IPS-18a (cell line): ENCODE results near the gene ATF7.

Experiments used
- H3K27ac ChIP-seq: one replicate; pipeline ENCODE4 v1.5.1; 2013; ENCODE audit warnings: low read length
- H3K27me3 ChIP-seq: one replicate; pipeline ENCODE4 v1.6.1; 2013; ENCODE audit warnings: mild to moderate bottlenecking, low read length; ENCODE audit not compliant: control insufficient read depth, insufficient read depth
- H3K36me3 ChIP-seq: one replicate; pipeline ENCODE4 v1.6.1; 2013; ENCODE audit warnings: low read depth, low read length; ENCODE audit not compliant: control insufficient read depth
- H3K4me1 ChIP-seq: one replicate; pipeline ENCODE4 v1.6.1; 2013; ENCODE audit warnings: low read depth, low read length; ENCODE audit not compliant: control insufficient read depth
- H3K4me3 ChIP-seq: one replicate; pipeline ENCODE4 v1.5.1; 2013; ENCODE audit warnings: low read length
- H3K9ac ChIP-seq: one replicate; pipeline ENCODE4 v1.6.1; 2013; ENCODE audit warnings: mild to moderate bottlenecking, low read length, moderate library complexity
- H3K9me3 ChIP-seq: one replicate; pipeline ENCODE4 v1.6.1; 2013; ENCODE audit warnings: low read depth, low read length; ENCODE audit not compliant: control insufficient read depth

The ATF7 gene

DNA sequence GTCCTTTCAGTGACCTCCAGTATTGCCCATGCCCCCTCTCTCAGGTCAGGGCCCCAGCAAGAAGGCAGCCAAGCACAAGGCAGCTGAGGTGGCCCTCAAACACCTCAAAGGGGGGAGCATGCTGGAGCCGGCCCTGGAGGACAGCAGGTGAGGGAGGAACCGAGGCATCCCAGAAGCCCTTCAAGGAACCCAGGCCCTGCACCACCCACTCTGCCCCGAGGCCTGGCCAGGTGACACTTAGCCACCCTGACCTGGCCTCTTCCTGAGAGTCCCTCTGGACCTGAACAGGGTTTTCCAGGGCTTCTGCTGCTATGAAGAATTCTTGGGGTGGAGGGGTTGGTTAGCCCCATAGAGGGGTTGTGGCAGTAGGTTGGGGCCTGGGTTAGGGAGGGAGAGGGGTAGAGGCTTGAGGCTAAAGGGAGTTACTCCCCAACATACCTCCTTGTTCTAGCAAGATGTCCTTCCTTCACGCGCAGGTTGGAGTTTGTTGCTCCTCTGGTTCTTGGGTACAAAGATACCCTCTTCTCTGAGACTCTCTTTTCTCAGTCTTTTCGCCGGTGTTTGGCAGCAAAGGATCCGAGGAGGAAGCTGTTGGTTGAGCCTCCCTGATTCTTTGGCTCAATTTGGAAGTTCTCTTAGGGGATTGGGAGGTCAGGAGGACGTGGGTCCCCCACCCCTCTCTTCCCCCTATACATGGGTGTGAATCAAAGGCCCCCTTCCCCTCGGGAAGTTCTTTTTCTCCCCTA, 123.0 kb downstream of the ATF7 start:
- Histone ChIP-seq H3K36me3 (peaks cover 24% of the 10 kb centered on the region), H3K27ac (no peak overlapping the region), H3K4me1 (peaks cover 18% of the 10 kb centered on the region), H3K27me3 (no peaks in the 10 kb centered on the region), H3K4me3 (no peak overlapping the region), H3K9me3 (no peaks in the 10 kb centered on the region), H3K9ac (no peak overlapping the region)

DNA sequence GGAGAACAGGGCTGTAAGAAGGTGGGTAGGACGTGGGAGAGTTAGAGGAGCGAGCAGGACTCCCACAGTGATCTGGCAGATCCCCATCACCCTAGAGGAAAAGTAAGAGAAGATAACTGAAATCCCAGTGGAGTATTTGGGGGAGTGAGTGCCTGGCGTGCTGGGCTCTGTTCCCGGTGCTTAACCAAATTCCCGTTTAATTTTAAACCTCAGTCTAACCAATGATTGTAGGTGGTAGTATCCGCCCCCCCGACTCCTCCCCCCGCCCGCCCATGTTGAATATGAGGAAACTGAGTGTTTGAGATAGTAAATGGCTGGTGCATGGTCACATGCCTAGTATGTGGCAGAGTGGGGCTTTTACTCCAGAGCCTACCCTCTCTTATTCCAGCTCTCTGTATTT, 123.9 kb downstream of the ATF7 start:
- Histone ChIP-seq H3K27ac (no peak overlapping the region), H3K36me3 (peaks cover 24% of the 10 kb centered on the region), H3K9ac (no peak overlapping the region), H3K4me1 (peaks cover 26% of the 10 kb centered on the region), H3K4me3 (peak overlapping the region; percentile 85), H3K9me3 (no peaks in the 10 kb centered on the region), H3K27me3 (no peaks in the 10 kb centered on the region)

DNA sequence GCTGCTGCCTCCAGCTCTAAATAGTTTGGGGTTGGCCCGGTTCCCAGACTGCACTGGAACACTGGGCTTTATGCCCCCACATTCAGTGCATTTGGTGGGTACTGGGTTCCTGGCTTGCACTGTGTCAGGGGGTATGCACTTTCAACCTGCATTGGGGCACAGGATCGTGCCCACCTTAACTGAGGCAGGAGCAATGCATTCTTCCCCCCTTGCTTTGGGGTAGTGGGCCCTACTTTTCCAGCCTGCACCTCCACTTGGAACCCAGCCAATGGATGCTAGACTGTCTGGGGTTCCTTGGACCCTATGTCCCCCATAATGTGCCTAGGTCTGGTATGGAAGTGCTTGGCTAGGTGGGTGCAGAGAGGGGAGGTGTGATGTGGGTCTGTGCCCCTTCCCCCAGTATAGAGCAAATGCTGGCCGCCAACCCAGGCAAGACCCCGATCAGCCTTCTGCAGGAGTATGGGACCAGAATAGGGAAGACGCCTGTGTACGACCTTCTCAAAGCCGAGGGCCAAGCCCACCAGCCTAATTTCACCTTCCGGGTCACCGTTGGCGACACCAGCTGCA, 124.5 kb downstream of the ATF7 start:
- peaks cover 22% of the 10 kb centered on the region for H3K36me3 ChIP-seq
- peak overlapping the region; percentile 86 for H3K9ac ChIP-seq
- H3K27me3 ChIP-seq: no peaks in the 10 kb centered on the region
- H3K27ac ChIP-seq: peak overlapping the region; percentile 91
- H3K4me1 ChIP-seq: peaks cover 29% of the 10 kb centered on the region
- peak overlapping the region; percentile 85 for H3K4me3 ChIP-seq
- no peaks in the 10 kb centered on the region for H3K9me3 ChIP-seq

DNA sequence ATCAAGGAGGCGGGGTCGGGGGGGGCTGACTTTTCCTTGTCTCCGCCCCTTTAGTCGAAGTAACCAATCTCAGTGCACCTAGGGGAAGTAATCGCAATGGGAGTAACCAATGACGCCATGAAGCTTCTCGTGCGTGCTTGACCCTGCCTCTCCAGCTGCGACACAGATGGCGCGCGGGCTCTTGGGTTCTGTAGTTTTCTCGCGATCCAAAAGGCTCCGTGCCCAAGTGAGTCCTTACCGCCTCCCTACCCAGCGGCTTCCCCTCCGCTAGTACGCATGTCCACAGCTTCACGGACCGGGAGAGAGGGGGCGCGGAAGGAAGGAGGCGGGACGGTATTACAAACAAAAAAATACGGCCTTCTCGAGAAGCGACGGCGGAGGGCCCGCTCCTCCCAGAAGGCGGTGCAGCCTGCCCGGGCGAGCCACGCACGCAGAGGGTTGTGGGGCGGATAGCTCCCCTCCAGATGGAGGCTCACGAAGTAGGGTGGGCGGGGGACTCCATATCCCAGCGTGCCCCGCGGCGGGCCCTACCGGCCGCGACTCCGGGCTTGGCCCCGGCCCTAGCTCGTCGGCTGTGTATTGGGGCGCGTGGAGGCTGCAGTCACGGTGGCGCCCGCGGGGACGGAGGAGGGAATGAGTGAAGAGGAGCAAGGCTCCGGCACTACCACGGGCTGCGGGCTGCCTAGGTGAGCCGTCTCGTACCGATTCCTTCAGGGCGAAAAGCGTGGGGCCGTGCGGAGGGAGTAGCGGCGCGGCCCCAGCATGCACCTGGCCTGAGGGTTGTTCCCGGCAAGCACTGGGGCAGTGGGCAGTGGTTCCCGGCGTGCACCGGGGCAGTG, 125.2 kb downstream of the ATF7 start, which contains the start of gene TARBP2:
Gene TARBP2, plus strand, starts transcription at position 508 of the 839 bp plus-strand sequence. Its CDS starts 126 bp downstream, at position 634.
- peaks cover 15% of the 10 kb centered on the region for H3K36me3 ChIP-seq
- no peaks in the 10 kb centered on the region for H3K27me3 ChIP-seq
- peak within 1 kb of the TSS; percentile 91 for H3K27ac ChIP-seq
- peak within 1 kb of the TSS; percentile 86 for H3K9ac ChIP-seq
- peak within 1 kb of the TSS; percentile 85 for H3K4me3 ChIP-seq
- no peaks in the 10 kb centered on the region for H3K9me3 ChIP-seq
- H3K4me1 ChIP-seq: peaks cover 36% of the 10 kb centered on the region

DNA sequence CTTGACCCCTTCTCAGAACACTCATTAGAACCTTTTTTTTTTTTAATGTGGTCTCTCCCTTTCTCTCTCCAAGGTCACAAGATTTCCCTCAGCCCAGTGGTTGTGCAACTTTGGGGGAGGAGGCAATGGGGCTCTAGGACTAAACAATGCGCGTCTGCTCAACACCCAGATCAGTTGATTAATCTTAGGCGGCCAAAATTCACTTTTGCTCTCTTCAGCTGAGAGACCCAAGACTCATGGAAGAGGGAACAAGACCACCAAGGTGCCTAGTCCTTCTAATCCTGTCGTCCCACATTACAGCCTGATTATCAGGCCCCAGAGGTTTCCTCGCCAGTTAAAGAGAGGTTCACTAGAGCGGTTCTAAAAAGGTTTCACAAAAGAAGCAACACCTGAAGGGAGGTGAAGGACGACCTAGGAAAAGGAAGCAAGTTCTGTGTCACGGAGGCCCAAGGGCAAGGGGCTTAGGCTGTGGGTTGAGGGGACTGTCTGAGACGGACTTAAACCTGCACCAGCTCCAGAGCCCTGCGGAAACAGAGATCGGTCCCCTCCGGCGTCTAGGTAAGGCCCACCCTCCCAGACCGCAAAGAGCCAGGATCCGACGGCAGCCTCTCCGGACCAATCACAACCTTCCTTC, 125.9 kb downstream of the ATF7 start:
- Histone ChIP-seq H3K27me3 (no peaks in the 10 kb centered on the region), H3K9me3 (no peaks in the 10 kb centered on the region), H3K9ac (peak overlapping the region; percentile 86), H3K4me1 (peaks cover 40% of the 10 kb centered on the region), H3K4me3 (peak overlapping the region; percentile 85), H3K27ac (peak overlapping the region; percentile 86), H3K36me3 (peaks cover 11% of the 10 kb centered on the region)

DNA sequence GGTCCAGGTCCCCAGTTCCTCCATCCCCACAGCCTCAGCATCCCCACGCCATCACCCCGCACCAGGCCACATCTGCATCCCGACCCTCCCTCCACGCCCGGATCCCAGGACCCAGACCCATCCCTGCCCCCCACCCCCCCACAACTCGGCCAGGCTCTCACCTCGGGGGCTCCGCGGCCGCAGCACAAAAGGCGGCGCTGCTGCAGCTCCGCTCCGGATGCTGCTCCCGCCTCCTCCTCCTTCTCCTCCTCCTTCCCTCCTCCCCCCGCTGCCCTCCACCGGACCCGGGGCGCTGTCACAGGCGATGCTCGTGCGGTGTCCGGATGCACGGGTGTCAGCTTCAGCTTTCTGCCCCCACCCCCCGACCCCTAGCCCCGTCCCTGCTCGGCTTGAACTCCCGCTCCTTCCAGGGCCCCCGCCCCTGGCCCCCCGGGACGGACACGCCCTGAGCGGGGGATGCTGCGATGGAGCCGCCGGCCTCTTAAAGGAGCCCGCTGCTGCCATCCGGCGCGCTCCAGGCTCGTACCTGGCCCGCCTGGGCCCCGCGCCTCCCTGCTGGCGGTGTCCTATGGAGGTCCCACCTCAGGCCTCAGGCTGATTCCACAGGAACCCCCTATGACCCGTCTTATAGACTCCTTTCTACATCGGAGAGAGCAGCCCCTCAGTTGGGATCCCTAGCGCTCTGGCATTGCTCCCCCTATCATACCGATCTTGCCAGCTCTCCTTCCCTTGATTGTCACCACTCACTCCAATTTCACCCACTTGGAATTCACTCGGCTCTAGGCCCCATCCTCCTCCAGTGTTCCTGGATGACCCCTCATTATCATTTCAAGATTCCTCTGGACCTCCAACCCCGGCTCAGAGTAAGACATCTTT, 126.7 kb downstream of the ATF7 start, which contains the start of gene MAP3K12:
Gene MAP3K12, minus strand, starts transcription at position 193 of the 876 bp plus-strand sequence. CDS start 12,067 bp downstream, outside the sequence.
- peak within 1 kb of the TSS; percentile 85 for H3K4me3 ChIP-seq
- H3K27me3 ChIP-seq: no peaks in the 10 kb centered on the region
- peaks cover 3% of the 10 kb centered on the region for H3K36me3 ChIP-seq
- peak within 1 kb of the TSS; percentile 86 for H3K27ac ChIP-seq
- peak within 1 kb of the TSS; percentile 86 for H3K9ac ChIP-seq
- no peaks in the 10 kb centered on the region for H3K9me3 ChIP-seq
- H3K4me1 ChIP-seq: peaks cover 40% of the 10 kb centered on the region

DNA sequence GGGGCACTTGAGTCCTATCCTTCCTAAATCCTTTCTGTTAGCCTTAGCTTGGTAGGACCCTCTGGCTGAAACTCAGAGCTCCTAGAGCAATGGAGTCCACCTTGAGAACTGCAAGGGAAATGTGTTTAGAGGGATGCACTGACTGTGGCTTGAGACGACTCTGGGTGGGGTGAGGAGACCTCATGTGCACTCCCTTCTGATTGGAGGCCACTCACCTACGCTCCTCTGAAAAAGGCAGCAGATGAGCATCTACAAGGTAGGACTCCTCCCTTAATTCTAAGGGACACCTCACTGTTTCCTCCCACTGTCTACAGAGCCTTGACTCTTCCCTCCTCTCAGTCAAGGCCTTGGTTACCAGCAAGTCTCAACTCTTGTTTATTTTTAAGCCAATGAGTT, 127.9 kb downstream of the ATF7 start:
- no peak overlapping the region for H3K9ac ChIP-seq

DNA sequence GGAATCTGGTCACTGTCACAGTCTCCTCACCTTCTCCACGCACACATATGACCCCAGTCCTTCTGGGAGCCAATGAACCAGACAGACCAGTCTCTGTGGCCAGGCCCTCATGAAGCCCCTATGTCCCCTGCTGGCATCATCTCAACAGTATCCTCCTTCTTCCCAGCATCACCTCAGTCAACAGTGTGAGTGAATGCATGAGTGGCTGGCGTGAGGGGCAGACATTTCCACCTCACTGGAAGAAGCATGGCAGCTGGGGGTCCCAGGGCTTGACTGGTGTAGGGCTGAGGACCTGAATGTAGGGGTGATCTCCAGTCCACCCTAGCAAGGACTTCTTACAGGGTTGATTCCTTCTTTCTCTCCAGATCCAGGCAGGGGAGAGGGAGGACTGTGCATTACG, 128.7 kb downstream of the ATF7 start:
- no peak overlapping the region for H3K4me3 ChIP-seq
- no peaks in the 10 kb centered on the region for H3K9me3 ChIP-seq
- H3K27me3 ChIP-seq: no peaks in the 10 kb centered on the region
- no peak overlapping the region for H3K27ac ChIP-seq
- H3K36me3 ChIP-seq: no peaks in the 10 kb centered on the region
- no peak overlapping the region for H3K9ac ChIP-seq
- peaks cover 50% of the 10 kb centered on the region for H3K4me1 ChIP-seq

More for the DNA sequence above, 127.9 kb downstream of the ATF7 start:
- Histone ChIP-seq H3K9me3 (no peaks in the 10 kb centered on the region), H3K27me3 (no peaks in the 10 kb centered on the region), H3K4me1 (peaks cover 50% of the 10 kb centered on the region), H3K27ac (no peak overlapping the region), H3K4me3 (peak overlapping the region; percentile 85), H3K36me3 (no peaks in the 10 kb centered on the region)

DNA sequence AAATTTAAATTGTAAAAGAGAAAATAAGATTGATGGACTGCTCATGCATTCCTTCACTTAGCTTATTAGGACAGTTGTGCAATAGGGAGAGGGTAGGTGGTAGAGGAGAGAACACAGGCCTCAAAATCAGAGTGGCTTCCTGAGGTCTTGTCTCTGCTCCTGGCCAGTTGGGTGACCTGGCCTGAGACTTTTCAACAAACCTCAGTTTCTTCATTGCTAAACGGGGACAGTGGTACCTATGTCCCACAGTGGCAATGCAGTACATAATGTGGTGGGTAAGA, 129.5 kb downstream of the ATF7 start:
- Histone ChIP-seq H3K4me1 (peaks cover 50% of the 10 kb centered on the region), H3K27ac (no peak overlapping the region)

DNA sequence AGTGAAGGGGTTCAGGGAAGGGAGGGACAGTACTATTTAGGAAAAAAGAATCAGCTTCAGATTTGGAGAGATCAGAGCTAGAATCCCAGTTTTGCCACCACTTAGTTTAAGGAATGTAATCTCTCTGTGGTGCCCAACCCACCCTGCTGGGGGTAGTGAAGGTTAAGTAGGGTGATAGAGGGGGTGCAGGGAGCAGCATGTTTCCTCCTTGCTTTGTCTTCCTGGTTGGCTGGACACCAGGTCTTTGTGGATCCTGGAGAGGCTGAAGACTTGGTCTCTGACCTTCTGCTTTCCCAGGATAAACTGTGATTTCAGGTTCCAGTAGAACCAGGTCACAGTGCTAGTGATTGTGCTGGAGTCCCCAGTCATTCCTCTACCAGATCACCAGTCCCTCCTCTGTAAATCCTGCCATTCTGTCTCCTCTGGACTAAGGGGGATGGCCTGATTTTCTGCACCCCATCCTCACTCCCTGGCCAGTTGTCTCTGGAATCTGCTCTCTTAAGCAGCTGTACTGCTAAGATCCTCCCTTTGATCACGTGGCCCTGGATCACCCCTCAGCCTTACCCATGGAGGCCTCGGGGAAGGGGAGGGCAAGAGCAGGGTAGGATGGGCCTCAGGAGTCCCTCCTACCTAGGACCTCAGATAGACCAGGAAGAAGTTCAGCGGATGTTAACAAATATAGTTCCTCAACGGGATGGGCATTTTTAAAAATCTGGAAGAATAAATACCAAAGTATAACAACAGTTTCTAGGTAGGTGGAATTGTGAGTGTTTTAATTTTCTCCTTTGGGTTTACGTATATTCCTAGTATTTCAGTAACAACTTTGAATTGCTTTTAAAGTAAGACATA, 130.1 kb downstream of the ATF7 start:
- H3K4me3 ChIP-seq: peak overlapping the region; percentile 30
- no peaks in the 10 kb centered on the region for H3K27me3 ChIP-seq
- H3K36me3 ChIP-seq: no peaks in the 10 kb centered on the region
- H3K9ac ChIP-seq: no peak overlapping the region
- peaks cover 48% of the 10 kb centered on the region for H3K4me1 ChIP-seq
- H3K9me3 ChIP-seq: no peaks in the 10 kb centered on the region
- no peak overlapping the region for H3K27ac ChIP-seq

More for the DNA sequence above, 129.5 kb downstream of the ATF7 start:
- no peaks in the 10 kb centered on the region for H3K36me3 ChIP-seq
- H3K27me3 ChIP-seq: no peaks in the 10 kb centered on the region
- H3K9me3 ChIP-seq: no peaks in the 10 kb centered on the region
- H3K4me3 ChIP-seq: no peak overlapping the region
- no peak overlapping the region for H3K9ac ChIP-seq
